Measurements from ENCODE around the gene MCM8. TPM values are rescaled to one million over a fixed set of nuclear protein-coding genes. Genes with fewer than 3 reads are reported as not detected.

The MCM8 gene
- total and polyA plus RNA-seq, 9 of the 15 experiments (the other 6 are each of a cell fraction or from before 2014, with no cell fraction given) = 4.5 to 43.8 (median 25.4) TPM

DNA sequence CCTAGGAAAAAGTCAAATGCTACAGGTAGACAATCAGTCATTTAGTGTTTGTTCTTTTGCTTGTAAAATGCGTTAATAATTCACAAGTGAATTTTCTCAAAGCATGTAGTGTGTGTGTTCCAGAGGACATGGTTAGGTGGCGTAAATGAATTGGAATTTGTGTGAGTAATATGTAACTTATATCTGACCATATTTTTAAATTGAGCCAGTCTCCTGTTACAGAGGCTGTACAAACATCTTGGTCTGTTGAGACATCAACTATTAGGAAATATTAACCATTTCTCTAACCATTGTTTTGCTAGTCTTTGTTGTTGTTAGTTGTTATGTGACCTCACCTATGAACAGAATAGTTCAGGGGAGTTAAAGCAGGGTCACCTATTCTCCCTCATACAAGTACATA, 22.7 kb downstream of the MCM8 start (continued):
- TF ChIP-seq TFE3 (CRISPR knock-in tag; IDR thresholded peaks at IDR 0.05) (no peak), STAG1 (CRISPR knock-in tag; IDR thresholded peaks at IDR 0.05; ENCODE audit: borderline replicate concordance) (no peak), ETV1 (tag; conservative IDR thresholded peaks at IDR 0.05; ENCODE audit: low read depth) (no peak), GATAD2A (IDR thresholded peaks at IDR 0.05) (no peak), MBD2 (IDR thresholded peaks at IDR 0.05; ENCODE audit: borderline replicate concordance, low read depth) (no peak), SAP30 (IDR thresholded peaks at IDR 0.05; ENCODE audit: borderline replicate concordance, insufficient read depth, low read depth, low read length, poor library complexity, severe bottlenecking) (no peak), CSDE1 (IDR thresholded peaks at IDR 0.05) (no peak), ZNF239 (CRISPR knock-in tag; IDR thresholded peaks at IDR 0.05) (no peak), BHLHE40 (IDR thresholded peaks at IDR 0.05; ENCODE audit: low read length) (no peak)

GRCh38 chr20:5973971-5974370, 23.5 kb downstream of the MCM8 start:
- no peak overlapping the region for H2AFZ ChIP-seq (ENCODE audit: low read depth, low read length)
- DNase-seq (ENCODE audit: extremely low read depth in 1 of 4, low spot score in 3 of 4) (no peak), FAIRE-seq (no peak), ATAC-seq (no peak)
- no peaks in the 10 kb centered on the region for H3K79me2 ChIP-seq (ENCODE audit: control insufficient read depth, insufficient read depth, low read length)
- no peak overlapping the region for H3K4me3 ChIP-seq
- H3K9ac ChIP-seq (ENCODE audit: insufficient read depth in 1 of 2, low read depth in 2 of 2, low read length in 2 of 2) = no peak overlapping the region
- H3K4me2 ChIP-seq (ENCODE audit: insufficient read depth, low read length) = no peak overlapping the region
- H3K4me1 ChIP-seq (replicated peaks in 1 of 2; ENCODE audit: control insufficient read depth in 2 of 2, insufficient read depth in 2 of 2, low read length in 2 of 2) = no peaks in the 10 kb centered on the region
- BruUV-seq (replicated peaks) = no TSS peak
- 95% methylated on average over 3 of the region's 4 CpGs for WGBS (ENCODE audit: insufficient coverage, low coverage, missing lambda C conversion rate)
- ChIA-PET CTCF (ENCODE audit: low intra/inter-chr PET ratio) (no interaction called here), POLR2A (no interaction called here)
- no peaks in the 10 kb centered on the region for H3K9me1 ChIP-seq (ENCODE audit: control insufficient read depth, insufficient read depth, low read length)
- in situ Hi-C loops (cut with MboI) = no loop called here
- H3K27ac ChIP-seq (ENCODE audit: extremely low read depth, low read depth, low read length) = no peak overlapping the region
- peaks cover 60% of the 10 kb centered on the region; the same call in 2 of the 3 replicates for H3K36me3 ChIP-seq (ENCODE audit: control insufficient read depth, insufficient read depth, low read length)
- intact Hi-C loops (cut with micrococcal nuclease) = no loop called here
- H3K9me3 ChIP-seq (replicated peaks; ENCODE audit: control insufficient read depth, insufficient read depth, low read depth, low read length) = no peaks in the 10 kb centered on the region
- no peaks in the 10 kb centered on the region for H4K20me1 ChIP-seq (replicated peaks; ENCODE audit: control insufficient read depth, insufficient read depth, low read length)
- no peaks in the 10 kb centered on the region for H3K27me3 ChIP-seq (ENCODE audit: control insufficient read depth in 2 of 2, insufficient read depth in 2 of 2, low read length in 2 of 2)
- TF ChIP-seq CBFB (CRISPR knock-in tag; IDR thresholded peaks at IDR 0.05) (no peak), ZNF655 (CRISPR knock-in tag; IDR thresholded peaks at IDR 0.05) (no peak), NFE2L1 (tag; IDR thresholded peaks at IDR 0.05; ENCODE audit: borderline replicate concordance, low read depth) (no peak), TAL1 (IDR thresholded peaks at IDR 0.05) (no peak), HEY1 (CRISPR knock-in tag; IDR thresholded peaks at IDR 0.05; ENCODE audit: borderline replicate concordance) (no peak)
- TF ChIP-seq, protein P1, sequence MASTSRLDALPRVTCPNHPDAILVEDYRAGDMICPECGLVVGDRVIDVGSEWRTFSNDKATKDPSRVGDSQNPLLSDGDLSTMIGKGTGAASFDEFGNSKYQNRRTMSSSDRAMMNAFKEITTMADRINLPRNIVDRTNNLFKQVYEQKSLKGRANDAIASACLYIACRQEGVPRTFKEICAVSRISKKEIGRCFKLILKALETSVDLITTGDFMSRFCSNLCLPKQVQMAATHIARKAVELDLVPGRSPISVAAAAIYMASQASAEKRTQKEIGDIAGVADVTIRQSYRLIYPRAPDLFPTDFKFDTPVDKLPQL (IDR thresholded peaks at IDR 0.05; ENCODE audit: extremely low read depth, insufficient read length) = no peak
- TF ChIP-seq, protein P2, sequence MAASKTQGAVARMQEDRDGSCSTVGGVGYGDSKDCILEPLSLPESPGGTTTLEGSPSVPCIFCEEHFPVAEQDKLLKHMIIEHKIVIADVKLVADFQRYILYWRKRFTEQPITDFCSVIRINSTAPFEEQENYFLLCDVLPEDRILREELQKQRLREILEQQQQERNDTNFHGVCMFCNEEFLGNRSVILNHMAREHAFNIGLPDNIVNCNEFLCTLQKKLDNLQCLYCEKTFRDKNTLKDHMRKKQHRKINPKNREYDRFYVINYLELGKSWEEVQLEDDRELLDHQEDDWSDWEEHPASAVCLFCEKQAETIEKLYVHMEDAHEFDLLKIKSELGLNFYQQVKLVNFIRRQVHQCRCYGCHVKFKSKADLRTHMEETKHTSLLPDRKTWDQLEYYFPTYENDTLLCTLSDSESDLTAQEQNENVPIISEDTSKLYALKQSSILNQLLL (CRISPR knock-in tag; IDR thresholded peaks at IDR 0.05; ENCODE audit: borderline replicate concordance) = no peak
